HG03575 (cell line): ENCODE results near the gene DNAJA2.
"Not testable (repeated sequence)": the region's sequence is repeated elsewhere in the genome, so short reads cannot be mapped to it uniquely, and the experiment has no call there.

ENCODE experiments used
- ATAC-seq: cut with Tn5 transposase; IDR thresholded peaks from one replicate; pipeline ENCODE4 v1.9.1; 2021; ENCODE audit not compliant: unreplicated experiment, insufficient number of reproducible peaks, low FRiP score; ENCODE audit errors: extremely low read depth

DNAJA2 gene

DNA sequence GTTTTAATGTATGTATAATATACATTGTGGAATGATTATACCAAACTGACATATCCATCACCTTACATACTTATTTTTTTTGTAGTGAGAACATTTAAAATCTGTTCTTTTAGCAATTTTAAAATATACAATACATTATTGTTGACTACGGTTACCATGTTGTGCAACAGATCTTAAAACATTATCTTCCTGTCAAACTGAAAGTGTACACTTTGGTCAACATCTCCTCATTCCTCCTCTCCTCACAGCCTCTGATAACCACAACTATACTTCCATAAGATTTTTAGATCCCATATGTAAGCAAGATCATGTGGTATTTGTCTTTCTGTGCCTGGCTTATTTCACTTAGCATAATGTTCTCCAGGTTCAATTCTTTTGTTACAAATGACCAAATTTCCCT lies 7.5 kb upstream of the DNAJA2 start:
- ATAC-seq = no peak

DNA sequence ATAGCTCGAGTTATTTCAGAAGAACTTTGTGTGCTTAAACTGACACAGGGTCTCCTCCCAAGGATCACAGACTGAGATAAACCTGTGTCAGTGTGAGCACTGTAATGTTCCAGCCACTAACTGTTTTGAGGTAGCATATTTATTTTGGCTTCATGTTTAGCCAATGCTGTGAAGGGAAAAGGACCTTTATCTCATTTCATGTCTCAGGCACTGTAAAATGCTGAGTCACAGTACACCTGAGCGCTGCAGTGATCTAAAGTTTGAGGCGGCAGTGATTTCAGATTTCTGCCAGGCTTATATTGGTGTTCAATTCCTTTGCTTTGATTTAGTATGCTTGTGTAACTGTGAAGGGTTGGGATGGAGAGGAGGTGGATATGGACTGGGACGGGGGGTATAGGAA lies 3.1 kb upstream of the DNAJA2 start:
- no peak for ATAC-seq

DNA sequence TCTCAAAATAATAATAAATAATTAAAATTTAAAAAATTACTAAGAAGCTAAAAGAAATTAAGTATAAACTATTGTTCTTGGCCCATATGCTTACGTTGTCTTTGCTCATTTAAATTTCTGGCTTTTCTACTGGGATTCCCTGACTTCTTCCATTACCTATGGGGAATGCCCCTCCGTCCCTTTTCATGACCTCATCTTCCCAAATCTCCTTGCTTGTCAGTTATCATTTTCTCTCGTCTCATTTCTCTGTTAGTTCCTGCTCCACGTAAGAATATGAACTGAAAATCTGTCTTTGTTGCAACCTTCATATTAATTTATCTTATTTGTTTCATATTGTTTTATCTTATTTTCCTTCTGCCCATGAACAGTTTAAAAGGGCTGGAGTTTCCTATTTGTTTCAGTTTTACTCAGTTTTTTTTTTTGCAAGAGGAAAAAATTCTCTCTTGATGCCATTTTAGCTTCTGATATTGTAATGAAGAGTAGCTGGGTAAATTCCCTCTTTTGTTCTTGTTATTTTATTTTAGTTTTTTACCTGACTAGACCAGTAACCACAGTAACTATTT lies 2.5 kb upstream of the DNAJA2 start:
- ATAC-seq = no peak

DNA sequence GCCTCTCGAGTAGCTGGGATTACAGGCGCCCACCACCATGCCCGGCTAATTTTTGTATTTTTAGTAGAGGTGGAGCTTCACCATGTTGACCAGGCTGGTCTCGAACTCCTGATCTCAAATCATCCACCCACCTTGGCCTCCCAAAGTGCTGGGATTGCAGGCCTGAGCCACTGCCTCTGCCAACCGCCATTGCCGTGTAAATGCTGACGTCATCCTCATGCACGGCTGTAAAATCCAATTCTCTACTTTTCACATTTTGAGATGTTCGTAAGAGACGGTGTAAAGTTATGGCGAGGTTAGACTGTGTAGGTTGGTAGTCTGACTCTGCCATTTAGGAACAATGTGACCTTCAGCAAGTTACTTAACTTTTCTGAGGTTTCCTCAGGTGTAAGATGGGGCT lies 1.7 kb upstream of the DNAJA2 start:
- ATAC-seq = no peak

DNA sequence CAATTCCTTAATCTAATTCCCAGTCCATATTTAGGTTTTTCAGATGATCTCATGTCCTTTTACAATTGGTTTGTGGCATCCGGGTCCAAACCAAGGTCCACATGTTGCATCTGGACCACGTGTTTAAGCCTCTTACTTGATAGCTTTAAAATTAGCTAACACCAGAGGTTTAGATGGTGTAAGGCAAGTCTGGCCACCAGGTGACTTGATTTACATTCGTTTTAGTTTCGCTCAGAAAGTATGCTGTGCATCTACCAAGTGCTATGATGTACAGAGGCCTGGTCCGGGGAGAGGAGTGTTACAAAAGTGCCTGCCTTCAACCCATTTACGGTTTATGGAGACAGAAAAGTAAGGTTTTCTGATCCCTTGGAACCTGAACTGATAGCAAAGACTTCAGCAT lies 878 bp upstream of the DNAJA2 start:
- ATAC-seq = no peak

DNA sequence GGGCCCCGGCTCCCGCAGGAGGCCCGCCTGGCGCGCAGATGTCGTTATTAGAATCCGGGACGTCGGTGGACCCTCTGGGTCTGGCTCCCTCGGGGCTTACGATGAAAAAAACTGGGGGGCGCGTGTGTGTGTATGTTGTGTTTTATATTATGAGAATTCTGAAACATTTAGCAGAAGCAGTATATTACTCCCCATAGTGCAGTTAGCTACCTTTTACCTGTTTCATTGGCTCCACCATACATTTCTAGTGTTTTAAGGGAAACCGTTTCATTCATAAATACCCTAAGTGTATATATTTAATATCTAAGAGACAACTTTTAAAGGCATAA lies 486 bp upstream of the DNAJA2 start:
- ATAC-seq = no peak

DNA sequence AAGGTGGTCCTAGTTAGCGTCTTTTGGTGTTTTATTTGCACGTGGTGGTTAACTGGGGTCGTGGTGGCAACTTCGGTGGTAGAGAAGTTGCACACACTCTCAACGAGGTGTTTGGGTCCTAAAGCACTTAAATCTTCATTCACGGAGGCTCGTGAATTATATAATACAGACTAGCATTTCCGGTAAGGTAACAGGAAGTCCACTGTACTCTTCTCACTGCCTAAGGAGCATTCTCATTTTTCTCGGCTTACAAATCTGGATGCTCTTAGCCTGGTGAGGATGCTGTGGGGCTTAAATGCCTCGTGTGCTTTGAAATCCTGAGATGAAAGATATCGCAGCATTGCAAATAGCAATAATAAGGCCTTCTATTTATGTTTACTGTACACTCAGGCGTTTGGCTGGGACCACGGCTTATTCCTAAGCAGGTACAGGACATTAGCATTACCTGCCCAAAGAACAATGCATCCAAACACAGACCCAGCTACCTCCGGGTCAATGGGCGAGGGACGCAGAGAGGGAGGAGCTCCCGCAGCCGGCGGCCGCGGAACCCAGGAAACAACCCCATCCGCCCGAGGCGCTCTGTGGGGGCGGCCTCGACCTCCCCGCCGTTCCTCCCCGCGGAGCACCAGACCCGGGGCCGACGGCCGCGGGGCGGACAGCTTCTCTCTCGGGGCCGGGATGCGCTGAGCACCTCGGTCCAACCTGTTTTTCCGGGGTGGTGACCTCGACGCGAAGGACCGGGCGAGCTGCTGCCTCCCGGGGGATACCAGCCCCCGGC lies 856 bp downstream of the DNAJA2 start:
- ATAC-seq = no peak

DNA sequence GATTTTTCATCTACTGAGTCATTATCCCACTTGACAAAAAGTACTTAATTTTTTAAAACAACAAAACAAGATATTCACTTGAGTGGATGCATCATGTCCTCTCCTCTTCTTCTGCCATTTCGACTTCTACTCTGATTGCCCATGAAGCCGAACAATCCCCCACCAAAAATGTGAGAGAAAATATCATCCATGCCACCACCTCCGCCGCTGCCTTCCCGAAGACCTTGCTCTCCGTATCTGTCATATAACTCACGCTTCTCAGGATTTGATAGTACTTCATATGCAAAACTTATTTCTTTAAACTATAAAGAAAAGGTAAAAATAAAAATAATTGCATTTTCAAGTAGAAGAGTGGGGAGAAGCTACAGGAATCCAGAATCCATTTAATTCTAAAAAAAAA lies 2.2 kb downstream of the DNAJA2 start:
- no peak for ATAC-seq

DNA sequence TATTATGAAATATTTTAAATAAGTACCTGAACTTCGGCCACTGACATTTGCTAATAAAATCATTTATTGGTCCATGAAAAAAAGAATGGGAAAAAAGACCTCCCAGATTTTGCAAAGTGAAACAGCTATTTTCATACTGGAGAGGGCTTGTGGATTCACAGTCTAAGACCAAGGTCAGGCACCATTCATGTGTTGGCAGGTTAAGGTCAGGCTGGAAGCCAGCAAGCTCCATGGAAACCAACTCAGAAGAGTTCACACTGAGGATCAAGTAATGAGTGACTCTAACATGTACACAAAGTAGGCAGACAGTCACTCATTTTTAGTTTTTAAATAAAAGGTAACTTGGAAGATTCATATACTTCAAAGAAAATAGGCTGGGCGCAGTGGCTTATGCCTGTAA lies 3.4 kb downstream of the DNAJA2 start:
- ATAC-seq = no peak

DNA sequence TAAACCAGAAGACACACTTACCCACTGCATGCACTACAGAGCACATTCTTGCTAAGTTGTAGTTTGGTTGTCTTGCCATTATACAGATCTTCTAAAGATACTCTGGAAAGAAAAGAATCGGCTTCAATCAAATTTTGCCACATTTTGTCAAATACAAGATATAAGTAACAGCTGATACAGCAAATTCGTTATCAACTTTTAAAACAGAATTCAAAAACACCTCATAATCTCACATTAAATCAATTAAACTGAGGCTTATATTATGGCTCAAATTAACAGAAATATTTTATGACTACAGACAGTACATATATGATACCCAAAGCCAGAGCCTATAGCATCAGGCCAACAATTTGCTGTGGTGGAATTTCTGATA lies 5.4 kb downstream of the DNAJA2 start:
- ATAC-seq = no peak

DNA sequence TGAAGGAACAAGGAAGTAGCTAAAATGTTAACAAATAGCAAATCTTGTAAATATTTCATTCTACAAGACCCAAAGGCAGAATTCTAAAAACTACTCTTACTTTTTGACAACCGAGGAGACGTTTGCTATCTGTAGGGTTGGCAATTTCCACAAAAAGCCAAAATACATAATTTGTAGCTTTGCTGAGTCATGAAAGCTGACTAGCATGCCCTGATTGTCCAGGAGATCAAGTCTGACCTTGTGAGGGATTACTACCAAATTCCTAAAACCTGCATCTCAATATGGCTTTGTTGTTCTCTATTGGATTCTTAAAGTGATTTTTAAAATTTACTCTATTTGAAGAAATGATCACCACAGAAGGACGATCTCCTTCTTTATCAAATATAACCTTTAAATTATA lies 10.8 kb downstream of the DNAJA2 start:
- no peak for ATAC-seq

DNA sequence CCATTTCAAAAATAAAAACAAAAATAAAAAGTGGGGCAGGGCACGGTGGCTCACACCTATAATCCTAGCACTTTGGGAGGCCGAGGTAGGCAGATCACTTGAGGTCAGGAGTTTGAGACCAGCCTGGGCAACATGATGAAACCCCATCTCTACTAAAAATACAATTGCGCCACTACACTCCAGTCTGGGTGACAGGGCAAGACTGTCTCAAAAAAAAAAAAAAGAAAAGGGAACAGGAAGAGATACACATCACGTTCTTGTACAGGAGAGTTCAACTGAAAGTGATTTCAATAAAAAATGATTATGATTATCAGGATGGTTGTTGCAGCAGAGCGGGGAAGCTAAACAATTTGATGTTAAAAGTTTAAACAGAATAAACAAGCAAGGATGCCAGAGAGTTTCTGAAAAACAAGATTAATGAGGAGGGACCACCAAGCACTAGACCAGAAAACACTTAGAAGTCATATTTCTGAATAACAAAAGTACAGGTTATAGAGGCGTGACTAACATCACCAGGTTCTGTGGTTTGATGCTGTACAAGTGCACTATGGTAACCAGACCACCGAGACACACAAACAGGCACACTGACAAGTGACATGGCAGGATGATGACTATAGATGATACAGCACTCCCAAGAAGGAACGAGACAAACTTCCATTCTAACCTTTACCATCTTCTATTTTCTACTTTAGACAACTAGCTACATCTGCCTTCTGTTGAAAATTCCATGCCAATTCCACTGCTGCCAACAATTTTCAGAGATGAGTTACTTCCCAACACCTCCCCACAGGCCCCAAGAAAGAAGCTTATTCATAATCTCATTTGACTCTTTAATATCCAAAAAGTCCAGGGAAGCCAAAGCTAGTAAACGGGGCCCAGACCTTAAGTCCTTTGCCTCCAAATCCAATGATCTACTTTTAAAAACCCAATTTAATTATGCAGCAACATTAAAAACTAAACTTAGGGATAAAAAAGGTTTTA lies 11.8 kb downstream of the DNAJA2 start:
- ATAC-seq = no peak

DNA sequence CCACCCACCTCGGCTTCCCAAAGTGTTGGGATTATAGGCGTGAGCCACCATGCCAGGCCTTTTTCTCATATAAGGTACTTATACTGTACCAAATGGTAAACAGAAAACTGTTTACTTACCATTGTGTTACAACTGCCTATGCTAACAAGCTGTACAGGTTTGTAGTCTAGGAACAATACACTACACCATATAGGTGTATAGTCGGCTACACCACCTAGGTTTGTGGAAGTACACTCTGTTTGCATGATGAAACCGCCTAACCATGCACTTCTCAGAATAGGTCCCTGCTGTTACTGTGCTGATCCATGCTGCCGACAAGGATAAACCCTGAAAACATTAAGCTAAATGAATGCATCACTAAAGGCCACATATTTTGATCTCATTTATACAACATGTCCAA lies 18.9 kb downstream of the DNAJA2 start:
- no peak for ATAC-seq

DNA sequence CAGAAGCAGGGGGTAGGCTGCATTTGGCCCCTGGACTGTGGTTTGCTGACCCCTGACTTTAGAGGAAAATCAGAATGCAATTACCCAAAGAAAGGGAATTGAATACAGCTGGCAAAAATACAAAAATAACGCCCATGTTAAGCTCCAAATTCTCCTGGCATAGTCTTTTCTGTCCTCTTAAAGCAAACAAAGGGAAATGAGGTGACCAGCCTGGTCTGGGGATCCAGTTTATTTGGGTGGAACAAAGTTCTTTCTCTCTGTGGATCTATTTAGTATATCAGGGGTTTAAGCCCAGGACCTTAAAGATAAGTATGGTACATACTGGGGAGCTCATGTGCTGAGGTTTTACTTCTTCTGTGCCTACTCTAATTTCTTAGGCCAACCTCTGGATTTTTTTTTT lies 23.5 kb downstream of the DNAJA2 start:
- no peak for ATAC-seq

DNA sequence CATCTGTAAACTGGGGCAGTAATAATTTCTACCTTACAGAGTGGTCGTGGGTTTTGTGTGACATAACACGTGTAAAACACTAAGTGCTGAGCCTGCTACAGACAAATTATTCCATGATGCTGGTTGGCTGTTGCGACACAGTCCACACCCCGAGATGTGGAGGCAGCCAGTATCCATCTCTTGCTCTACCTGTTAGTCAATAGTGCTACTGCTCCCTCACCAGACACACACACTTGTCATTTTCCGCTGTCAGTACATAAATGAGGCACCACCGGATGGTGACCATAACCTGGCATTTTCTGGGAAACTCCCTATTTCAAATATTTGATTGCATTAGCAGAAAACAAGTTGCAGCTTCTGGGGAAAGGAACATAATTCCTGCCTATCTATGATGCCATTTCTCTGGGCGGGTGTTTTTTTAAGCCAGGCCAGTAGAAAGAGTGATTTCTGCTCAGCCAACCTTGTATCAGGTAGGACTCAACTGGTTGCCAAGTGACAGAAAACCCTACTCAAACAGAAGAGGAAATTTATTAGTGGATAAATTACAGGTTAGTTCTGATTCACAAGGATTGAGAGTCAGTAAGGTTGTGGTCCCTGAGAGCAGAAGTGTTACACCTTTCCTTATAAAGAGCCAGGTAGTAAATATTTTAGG lies 24.1 kb downstream of the DNAJA2 start:
- ATAC-seq = no peak

DNA sequence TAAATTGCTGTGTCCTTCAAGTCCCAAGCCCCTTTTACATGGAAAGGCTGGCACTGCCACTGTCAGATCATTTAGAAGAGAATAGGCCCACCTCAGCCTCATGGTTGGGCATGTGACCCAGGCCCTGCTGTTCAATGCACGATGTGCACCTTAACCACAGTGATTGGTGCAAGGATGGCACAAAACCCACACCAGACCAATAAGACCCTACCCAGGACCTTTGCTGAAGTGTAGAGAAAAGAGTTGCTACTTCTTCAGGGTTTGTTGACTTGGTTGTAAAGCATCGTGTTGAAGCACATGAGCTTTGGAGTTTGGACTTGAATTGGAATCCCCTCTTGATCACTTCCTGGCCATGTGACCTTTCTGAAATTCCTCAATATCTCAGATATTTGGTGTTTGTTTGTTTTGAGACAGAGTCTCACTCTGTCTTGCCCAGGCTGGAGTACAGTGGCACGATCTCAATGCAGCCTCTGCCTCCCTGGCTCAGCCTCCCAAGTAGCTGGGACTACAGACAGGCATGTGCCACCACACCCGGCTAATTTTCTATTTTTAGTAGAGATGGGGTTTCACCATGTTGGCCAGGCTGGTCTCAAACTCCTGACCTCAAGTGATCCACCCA lies 24.8 kb downstream of the DNAJA2 start:
- no peak for ATAC-seq

DNA sequence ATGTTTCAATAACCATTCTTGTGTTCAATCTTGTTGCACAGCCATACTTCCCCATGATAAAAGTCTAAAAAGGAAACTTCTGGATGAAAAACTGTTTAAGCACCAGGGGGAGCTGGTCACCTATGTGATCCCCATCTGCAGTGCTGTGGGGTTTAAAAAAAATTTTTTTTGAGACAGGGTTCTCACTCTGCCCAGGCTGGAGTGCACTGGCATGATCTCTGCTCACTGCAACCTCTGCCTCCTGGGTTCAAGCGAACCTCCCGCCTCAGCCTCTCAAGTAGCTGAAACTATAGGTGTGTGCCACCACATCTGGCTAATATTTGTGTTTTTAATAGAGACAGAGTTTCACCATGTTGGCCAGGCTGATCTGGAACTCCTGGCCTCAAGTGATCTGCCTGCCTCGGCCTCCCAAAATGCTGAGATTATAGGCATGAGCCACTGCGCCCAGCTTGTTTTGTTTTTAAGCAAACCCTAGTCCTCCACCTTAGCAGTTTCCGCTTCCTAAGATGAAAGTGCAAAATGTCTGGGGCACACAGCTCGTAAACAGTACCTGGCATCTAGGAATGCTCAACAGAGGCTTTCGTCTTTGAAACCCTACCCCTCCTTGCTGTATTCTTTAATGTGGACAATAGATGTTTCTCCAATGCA lies 25.4 kb downstream of the DNAJA2 start:
- ATAC-seq = no peak

DNA sequence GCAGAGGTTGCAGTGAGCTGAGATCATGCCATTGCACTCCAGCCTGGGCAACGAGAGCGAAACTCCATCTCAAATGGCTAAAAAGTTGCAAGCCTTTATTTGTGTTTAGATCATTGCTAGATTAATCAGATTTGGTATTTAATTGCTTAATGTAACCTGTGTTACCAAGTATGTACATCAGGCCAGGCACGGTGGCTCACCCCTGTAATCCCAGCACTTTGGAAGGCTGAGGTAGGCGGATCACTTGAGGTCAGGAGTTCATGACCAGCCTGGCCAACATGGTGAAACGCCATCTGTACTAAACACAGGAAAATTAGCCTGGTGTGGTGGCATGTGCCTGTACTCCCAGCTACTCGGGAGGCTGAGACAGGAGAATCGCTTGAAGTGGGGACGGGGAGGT lies 28.8 kb downstream of the DNAJA2 start:
- not testable (repeated sequence) for ATAC-seq

DNA sequence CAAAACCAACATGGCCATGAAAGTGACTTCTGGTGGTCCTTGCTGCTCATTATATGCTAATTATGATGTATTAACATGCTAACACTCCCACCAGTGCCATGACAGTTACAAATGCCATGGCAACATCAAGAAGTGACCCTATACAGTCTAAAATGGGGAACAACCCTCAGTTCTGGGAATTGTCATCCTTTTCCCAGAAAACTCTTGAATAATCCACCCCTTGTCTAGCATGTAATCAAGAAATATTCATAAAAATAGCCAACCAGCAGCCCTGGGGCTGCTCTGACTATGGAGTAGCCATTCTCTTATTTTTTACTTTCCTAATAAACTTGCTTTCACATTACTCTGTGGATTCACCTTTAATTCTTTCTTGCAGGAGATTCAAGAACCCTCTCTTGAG lies 35.9 kb downstream of the DNAJA2 start:
- no peak for ATAC-seq
